HCT116 (cell line): Measurements from ENCODE around the gene CERS6. TPM values are rescaled to one million over a fixed set of nuclear protein-coding genes. Genes with fewer than 3 reads are reported as not detected.

Experiments
- ATAC-seq: fragments of 200-7000 bp; cut with Tn5 transposase; 2 replicates; pipeline ENCODE4 v1.9.1; 2020; ENCODE audit warnings: mild to moderate bottlenecking, moderate library complexity
- BruUV-seq: library from RNA; stranded (reverse); fragments of 400-500 nt; replicated peaks from 2 replicates; lab custom pipeline; 2021; lab: Mats Ljungman, UMichigan
- CTCF ChIA-PET: fragments of 300-600 bp; sonication (Branson Sonifier 250); formaldehyde crosslinking; loops from one replicate; lab custom pipeline; 2021; ENCODE audit warnings: antibody characterized with exemption; lab: Charles Lee
- POLR2A ChIA-PET: fragments of 300-600, 350-600 bp; sonication (Branson Sonifier 250); formaldehyde crosslinking; loops from one replicate; lab custom pipeline; 2021; ENCODE audit warnings: antibody characterized with exemption; lab: Charles Lee
- RAD21 ChIA-PET, 2 experiments: fragments of 300-600 bp; sonication (Branson Sonifier 250); formaldehyde crosslinking; loops; one replicate each; lab custom pipeline; 2023; ENCODE audit warnings: low total read pairs in 2 of 2; ENCODE audit not compliant: uncharacterized antibody in 2 of 2, unreplicated experiment in 2 of 2, low non-redundant PET in 1 of 2; lab: Charles Lee
- DNase-seq: peaks from one replicate; pipeline ENCODE4 v3.0.0-alpha.2; 2010; ENCODE audit warnings: low read depth, low spot score
- H2AFZ ChIP-seq: fragments of 200-600 bp; shearing (Covaris generic), sonication (generic); 2 replicates; pipeline ENCODE4 v1.6.1; 2017; ENCODE audit warnings: low read depth, mixed run types, mixed read lengths, antibody characterized with exemption, low read length; ENCODE audit not compliant: poor library complexity, severe bottlenecking
- H3K27ac ChIP-seq: 2 replicates; pipeline ENCODE4 v1.5.1; 2012; ENCODE audit warnings: low read depth, low read length
- H3K27me3 ChIP-seq: fragments of 200-600 bp; sonication (generic); 2 replicates; pipeline ENCODE4 v1.6.1; 2016; ENCODE audit warnings: mixed run types, low read length, mixed read lengths; ENCODE audit not compliant: insufficient read depth
- H3K36me3 ChIP-seq, 2 experiments: fragments of 200-500 bp in 1 of 2; fragments of 200-600 bp in 1 of 2; sonication (Bioruptor generic) in 1 of 2; sonication (generic) in 1 of 2; 2 replicates each; pipeline versions ENCODE4 v1.5.1 to v1.6.1; 2014 to 2016; ENCODE audit warnings: low read length in 2 of 2, inconsistent platforms in 1 of 2, mixed read lengths in 1 of 2, mixed run types in 1 of 2; ENCODE audit not compliant: insufficient read depth in 2 of 2, control insufficient read depth in 1 of 2
- H3K4me1 ChIP-seq, 2 experiments: fragments of 200-600 bp in 1 of 2; sonication (generic) in 1 of 2; 2 replicates each; pipeline versions ENCODE4 v1.5.1 to v1.6.1; 2012 to 2017; ENCODE audit warnings: low read length in 2 of 2, inconsistent platforms in 1 of 2, mild to moderate bottlenecking in 1 of 2, mixed read lengths in 1 of 2, mixed run types in 1 of 2, moderate library complexity in 1 of 2; ENCODE audit not compliant: insufficient read depth in 2 of 2, control insufficient read depth in 1 of 2
- H3K4me2 ChIP-seq: fragments of 200-600 bp; sonication (generic); 2 replicates; pipeline ENCODE4 v1.6.1; 2017; ENCODE audit warnings: mixed run types, low read length, mixed read lengths
- H3K4me3 ChIP-seq, 2 experiments: fragments of 200-600 bp in 1 of 2; sonication (generic) in 1 of 2; replicated peaks in 1 of 2; 2 replicates each; pipeline ENCODE4 v1.5.1; 2011 to 2016; ENCODE audit warnings: low read length in 2 of 2, control low read depth in 1 of 2, low read depth in 1 of 2, mild to moderate bottlenecking in 1 of 2, mixed read lengths in 1 of 2, mixed run types in 1 of 2
- H3K79me2 ChIP-seq: fragments of 200-600 bp; sonication (generic); 2 replicates; pipeline ENCODE4 v1.6.1; 2017; ENCODE audit warnings: mild to moderate bottlenecking, mixed run types, low read length, moderate library complexity, mixed read lengths; ENCODE audit not compliant: insufficient read depth
- H3K9ac ChIP-seq: fragments of 200-600 bp; sonication (generic); 2 replicates; pipeline ENCODE4 v1.6.1; 2016; ENCODE audit warnings: low read length, mixed read lengths
- H3K9me2 ChIP-seq: fragments of 200-600 bp; sonication (generic), shearing (Covaris generic); 2 replicates; pipeline ENCODE4 v1.6.1; 2017; ENCODE audit warnings: mixed run types, mild to moderate bottlenecking, moderate library complexity; ENCODE audit not compliant: insufficient read depth
- H3K9me3 ChIP-seq, 2 experiments: fragments of 200-500 bp in 1 of 2; fragments of 200-600 bp in 1 of 2; sonication (Bioruptor generic) in 1 of 2; sonication (generic) in 1 of 2; 2 replicates each; pipeline ENCODE4 v1.6.1; 2014 to 2017; ENCODE audit warnings: low read length in 2 of 2, mixed read lengths in 2 of 2, inconsistent platforms in 1 of 2, low read depth in 1 of 2, mild to moderate bottlenecking in 1 of 2, mixed run types in 1 of 2, moderate library complexity in 1 of 2; ENCODE audit not compliant: control insufficient read depth in 1 of 2, insufficient read depth in 1 of 2
- H4K20me1 ChIP-seq: fragments of 200-600 bp; sonication (generic), shearing (Covaris generic); 2 replicates; pipeline ENCODE4 v1.6.1; 2017; ENCODE audit warnings: mixed run types, mild to moderate bottlenecking, moderate library complexity; ENCODE audit not compliant: insufficient read depth
- CBX3 ChIP-seq: IDR thresholded peaks from 2 replicates; pipeline ENCODE4 v1.6.1; 2012; ENCODE audit warnings: low read depth
- CEBPB ChIP-seq: IDR thresholded peaks from 2 replicates; pipeline ENCODE4 v1.6.1; 2012; ENCODE audit warnings: low read depth
- EZH2 ChIP-seq: fragments of 200-600 bp; sonication (generic); IDR thresholded peaks from 2 replicates; pipeline ENCODE4 v1.6.1; 2017; ENCODE audit warnings: antibody characterized with exemption, mixed run types
- POLR2A ChIP-seq: IDR thresholded peaks from 2 replicates; pipeline ENCODE4 v1.7.0; 2011; ENCODE audit warnings: borderline replicate concordance; ENCODE audit not compliant: insufficient read depth, insufficient read length; ENCODE audit errors: extremely low read depth
- RAD21 ChIP-seq: IDR thresholded peaks from 2 replicates; pipeline ENCODE4 v1.6.1; 2012; ENCODE audit warnings: low read depth, mild to moderate bottlenecking
- REST ChIP-seq: IDR thresholded peaks from 2 replicates; pipeline ENCODE4 v1.6.1; 2012; ENCODE audit warnings: low read depth
- SIN3A ChIP-seq: IDR thresholded peaks from 2 replicates; pipeline ENCODE4 v1.6.1; 2012; ENCODE audit warnings: low read depth
- TCF7L2 ChIP-seq: IDR thresholded peaks from 2 replicates; pipeline ENCODE4 v1.7.0; 2011; ENCODE audit warnings: borderline replicate concordance, inconsistent platforms; ENCODE audit not compliant: insufficient read depth, insufficient read length; ENCODE audit errors: extremely low read depth
- ZFX ChIP-seq: fragments of 450-650 bp; IDR thresholded peaks from 2 replicates; pipeline ENCODE4 v1.6.1; 2017
- intact Hi-C: fragments of 100-400 bp; cut with micrococcal nuclease; formaldehyde crosslinking; loops from 2 replicates; pipeline ENCODE4 v1.10.0; 2022
- total RNA-seq: library from RNA; stranded (reverse); gene quantifications from one replicate; pipeline ENCODE4 v1.2.1, GENCODE V29; 2021; ENCODE audit not compliant: unreplicated experiment

The CERS6 gene
- total RNA-seq, 1 experiment from 2014 or later, result 37.0 TPM

- Histone ChIP-seq H3K4me1 (no peaks in the 10 kb centered on the region), H2AFZ (no peak overlapping the region), H3K9me3 (no peaks in the 10 kb centered on the region), H3K4me2 (no peak overlapping the region), H3K27ac (no peak overlapping the region), H3K9ac (no peak overlapping the region), H3K27me3 (no peaks in the 10 kb centered on the region), H3K79me2 (no peaks in the 10 kb centered on the region), H3K4me3 (no peak overlapping the region), H4K20me1 (0 out of 2 replicates have a peak, but pooled peaks cover 3% of the 10 kb centered on the region)
- RAD21 ChIA-PET, result no interaction called here
- intact Hi-C loops, result no loop called here
- DNase-seq, result no peak
- POLR2A ChIA-PET, result no interaction called here
- ATAC-seq, result no peak
- TF ChIP-seq SIN3A, result no peak
- no peak for TF ChIP-seq POLR2A
- TF ChIP-seq, all 23 proteins: peak for 0
- H3K36me3 ChIP-seq, result no peaks in the 10 kb centered on the region
- BruUV-seq, result no TSS peak
- H3K9me2 ChIP-seq, result no peaks in the 10 kb centered on the region
- CTCF ChIA-PET, result no interaction called here
These were observed 205.1 kb downstream of the CERS6 start for GRCh38 chr2:168660870-168661862.

GRCh38 chr2:168661863-168662256 lies 205.8 kb downstream of the CERS6 start:
- ChIA-PET CTCF (no interaction called here), RAD21 (no interaction called here)
- Histone ChIP-seq H3K9me3 (no peaks in the 10 kb centered on the region), H3K4me2 (no peak overlapping the region), H4K20me1 (0 out of 2 replicates have a peak, but pooled peaks cover 3% of the 10 kb centered on the region)
- no peak for TF ChIP-seq CEBPB
- TF ChIP-seq REST, result no peak
- TF ChIP-seq POLR2A, result no peak
- TF ChIP-seq TCF7L2, result no peak
- no peak for TF ChIP-seq ZFX
- no peak for TF ChIP-seq SIN3A
- no peak for TF ChIP-seq RAD21
- TF ChIP-seq CBX3, result no peak
- TF ChIP-seq EZH2, result no peak
- TF ChIP-seq, all 23 proteins: peak for 0
- ATAC-seq (no peak), DNase-seq (no peak)
- Histone ChIP-seq H3K9ac (no peak overlapping the region), H3K79me2 (no peaks in the 10 kb centered on the region), H3K27ac (no peak overlapping the region), H3K27me3 (no peaks in the 10 kb centered on the region), H3K4me1 (no peaks in the 10 kb centered on the region), H3K9me2 (no peaks in the 10 kb centered on the region), H2AFZ (no peak overlapping the region), H3K4me3 (no peak overlapping the region), H3K36me3 (no peaks in the 10 kb centered on the region)
- intact Hi-C loops, result no loop called here
- POLR2A ChIA-PET, result no interaction called here
- BruUV-seq, result no TSS peak
